NCI-H2029 (cell line): ENCODE results near the gene CLK2.
"Not testable (repeated sequence)": the region's sequence is repeated elsewhere in the genome, so short reads cannot be mapped to it uniquely, and the experiment has no call there.

Experiments
- DNase-seq: peaks from one replicate; lab custom pipeline; 2025; lab: John Stamatoyannopoulos, UW

The CLK2 gene

DNA sequence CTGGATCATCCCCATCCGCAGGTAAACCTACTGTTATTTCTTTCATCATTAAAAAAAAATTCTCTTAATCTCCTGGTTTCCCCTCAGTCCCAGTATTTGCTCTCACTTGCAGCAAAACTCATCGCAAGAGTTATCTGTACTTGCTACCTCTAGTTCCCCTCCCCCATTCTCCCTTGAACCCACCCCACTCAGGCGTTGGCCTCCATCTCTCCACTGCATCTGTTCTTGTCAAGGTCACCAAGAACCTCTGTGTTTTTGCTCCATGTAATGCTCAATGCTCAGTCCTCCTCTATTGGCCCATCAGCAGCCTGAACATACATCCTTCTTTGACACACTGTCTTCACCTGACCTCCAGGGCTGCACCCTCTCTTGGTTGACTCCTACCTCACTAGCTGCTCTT, 23.4 kb upstream of the CLK2 start:
- DNase-seq: no peak

DNA sequence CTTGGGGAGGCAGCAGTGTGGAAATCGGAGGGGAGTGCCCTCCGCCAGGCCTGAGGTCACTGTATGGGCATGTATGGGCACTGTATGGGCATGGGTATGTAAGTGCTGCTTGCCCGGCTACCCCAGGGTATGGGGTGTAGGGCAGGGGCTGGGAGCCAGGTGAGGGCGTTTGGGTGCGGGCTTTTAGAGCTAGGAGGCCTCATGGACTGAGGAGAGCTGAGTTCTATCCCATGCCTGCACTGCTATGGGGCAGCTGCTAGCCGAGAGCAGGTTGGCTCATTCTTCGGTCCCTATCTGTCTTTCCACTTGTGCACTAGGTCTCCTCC, 22.6 kb upstream of the CLK2 start:
- DNase-seq: no peak

DNA sequence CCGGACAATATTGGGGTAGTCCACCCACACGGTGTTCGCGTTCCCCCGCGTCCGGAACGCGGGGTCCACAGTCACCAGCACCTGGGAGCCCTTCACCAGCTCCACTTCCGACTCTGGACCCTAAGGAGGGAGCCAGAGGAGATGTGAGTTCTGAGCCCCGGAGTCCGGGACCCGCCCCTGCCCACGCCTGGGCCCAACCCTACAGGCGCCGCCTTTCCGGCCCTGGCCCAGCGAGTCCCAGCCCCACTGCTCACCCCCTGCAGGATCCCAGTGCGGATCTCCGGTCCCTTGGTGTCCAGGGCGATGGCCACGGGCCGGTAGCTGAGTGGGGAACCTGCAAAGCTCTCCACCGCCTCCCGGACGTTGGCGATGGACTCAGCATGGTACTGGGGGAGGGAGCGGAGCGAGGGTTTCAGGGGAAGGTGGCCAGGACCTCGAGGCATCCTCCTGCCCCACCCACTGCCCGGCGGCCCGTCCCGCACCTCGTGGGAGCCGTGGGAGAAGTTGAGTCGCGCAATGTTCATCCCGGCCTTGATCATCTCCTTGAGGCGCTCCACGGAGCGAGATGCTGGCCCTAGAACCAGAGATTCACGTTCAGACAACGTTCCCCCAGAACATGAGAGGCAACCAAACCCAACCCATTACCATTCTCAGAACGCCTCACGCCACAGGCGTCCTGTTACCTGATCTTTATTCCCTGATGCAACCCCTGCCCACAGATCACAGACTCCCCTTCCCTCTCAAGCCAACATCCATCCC, 22.1 kb upstream of the CLK2 start:
- DNase-seq: no peak

DNA sequence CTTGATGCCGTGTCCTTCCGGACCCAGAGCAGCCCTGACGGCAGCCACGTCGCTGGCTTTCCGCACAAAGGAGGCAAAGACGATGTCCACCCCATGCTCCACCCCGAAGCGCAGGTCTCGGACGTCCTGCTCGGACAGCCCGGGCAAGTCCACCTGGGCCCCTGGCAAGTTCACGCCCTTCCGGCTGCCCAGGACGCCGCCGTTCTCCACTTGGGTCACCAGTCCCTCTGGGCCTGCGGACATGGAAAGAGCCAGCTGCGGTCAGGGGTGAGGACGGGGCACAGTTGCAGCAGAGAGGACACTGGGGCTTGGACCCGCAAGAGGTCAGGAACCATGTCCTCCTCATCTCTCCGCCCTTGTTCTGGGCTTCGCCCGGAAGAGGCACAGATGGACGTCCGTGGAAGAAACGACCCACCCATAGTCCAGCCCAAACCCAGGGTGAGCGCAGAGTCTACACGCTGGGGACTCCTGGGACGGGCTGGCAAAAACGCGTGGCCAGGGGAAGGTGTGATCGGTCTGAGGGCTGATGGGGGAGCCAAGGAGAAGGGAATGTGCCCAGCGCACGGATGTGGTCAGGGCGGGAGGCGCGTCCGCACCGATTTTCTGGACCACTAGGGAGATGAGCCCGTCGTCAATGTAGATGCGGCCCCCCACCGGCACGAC, 21.3 kb upstream of the CLK2 start:
- no peak for DNase-seq

DNA sequence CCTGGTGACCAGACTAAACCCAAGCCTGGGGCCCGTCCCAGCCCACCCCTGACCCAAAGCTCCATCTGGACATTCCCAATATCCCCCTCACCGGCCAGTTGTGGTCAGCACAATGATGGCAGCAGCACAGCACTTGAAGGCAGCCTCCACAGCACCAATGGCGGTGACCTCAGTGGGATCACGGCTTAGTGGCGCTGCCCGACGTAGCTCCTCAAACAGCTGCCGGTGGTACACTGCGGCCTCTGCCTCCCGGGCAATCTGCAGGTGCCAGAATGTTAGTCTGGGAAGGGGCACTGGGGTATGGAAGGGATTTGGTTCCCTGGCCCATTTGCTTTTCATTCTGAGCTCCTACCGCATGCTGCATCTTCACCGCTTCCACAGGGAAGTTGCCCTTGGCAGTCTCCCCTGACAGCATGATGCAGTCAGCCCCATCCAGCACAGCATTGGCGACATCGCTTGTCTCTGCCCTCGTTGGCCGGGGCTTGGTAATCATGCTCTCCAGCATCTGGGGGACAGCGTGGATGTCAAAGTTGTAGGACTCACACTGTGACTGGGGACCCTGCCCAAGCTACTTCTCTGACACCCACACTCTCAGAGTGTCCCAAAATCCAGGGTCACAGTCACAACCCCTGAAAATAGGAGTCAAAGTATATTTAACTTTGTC, 19.9 kb upstream of the CLK2 start:
- no peak for DNase-seq

DNA sequence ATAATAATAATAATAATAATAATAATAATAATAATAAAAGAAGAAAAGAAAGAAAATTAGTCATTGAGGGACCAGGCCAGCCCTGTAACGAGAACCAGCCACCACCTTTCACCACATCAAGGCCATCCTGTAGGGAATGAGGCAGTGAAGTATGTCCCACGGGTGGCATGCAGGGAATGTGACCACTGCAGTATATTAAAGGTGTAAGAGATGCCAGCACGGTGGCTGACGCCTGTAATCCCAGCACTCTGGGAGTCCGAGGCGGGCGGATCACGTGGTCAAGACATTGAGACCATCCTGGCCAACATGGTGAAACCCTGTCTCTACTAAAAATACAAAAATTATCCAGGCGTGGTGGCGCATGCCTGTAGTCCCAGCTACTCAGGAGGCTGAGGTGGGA, 17.7 kb upstream of the CLK2 start:
- DNase-seq: not testable (repeated sequence)

DNA sequence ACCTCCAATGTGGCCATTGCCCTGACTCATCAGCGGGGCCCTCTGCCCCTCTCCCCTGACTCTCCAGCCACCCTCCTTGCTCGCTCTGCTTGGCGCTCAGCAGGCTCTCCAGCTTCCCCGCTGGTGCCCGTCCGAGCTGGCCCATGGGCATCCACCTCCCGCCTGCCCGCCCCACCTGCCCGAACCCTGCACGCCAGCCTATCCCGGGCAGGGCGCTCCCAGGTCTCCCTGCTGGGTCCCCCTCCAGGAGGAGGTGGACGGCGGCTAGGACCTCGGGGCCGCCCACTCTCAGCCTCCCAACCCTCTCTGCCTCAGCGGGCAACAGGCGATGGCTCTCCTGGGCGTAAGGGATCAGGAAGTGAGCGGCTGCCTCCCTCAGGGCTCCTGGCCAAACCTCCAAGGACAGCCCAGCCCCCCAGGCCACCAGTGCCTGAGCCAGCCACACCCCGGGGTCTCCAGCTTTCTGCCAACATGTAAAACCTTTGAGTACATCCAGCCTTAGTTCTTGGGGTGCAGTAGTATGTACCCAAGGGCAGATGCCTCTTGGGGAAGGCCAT, 14.8 kb upstream of the CLK2 start:
- DNase-seq: no peak

DNA sequence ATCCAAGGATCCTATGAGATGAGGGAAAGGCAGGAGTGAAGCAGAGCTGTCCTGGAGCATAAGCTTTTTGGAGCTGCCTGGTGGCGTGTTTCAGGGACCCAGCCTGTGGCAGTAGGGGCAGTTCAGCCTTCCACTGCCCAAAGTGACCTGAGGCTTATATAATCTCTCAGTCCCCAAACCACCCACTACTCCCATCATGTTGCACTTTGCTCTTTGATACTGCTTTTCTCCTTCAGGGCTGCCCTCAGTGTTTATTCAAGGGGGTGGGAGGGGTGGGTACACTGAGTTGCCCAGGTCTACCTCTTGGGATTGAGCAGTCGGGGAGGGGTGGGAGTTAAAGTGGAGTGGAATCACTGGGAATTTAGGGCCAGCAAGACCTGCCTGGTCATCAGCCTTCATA, 13.2 kb upstream of the CLK2 start:
- no peak for DNase-seq

DNA sequence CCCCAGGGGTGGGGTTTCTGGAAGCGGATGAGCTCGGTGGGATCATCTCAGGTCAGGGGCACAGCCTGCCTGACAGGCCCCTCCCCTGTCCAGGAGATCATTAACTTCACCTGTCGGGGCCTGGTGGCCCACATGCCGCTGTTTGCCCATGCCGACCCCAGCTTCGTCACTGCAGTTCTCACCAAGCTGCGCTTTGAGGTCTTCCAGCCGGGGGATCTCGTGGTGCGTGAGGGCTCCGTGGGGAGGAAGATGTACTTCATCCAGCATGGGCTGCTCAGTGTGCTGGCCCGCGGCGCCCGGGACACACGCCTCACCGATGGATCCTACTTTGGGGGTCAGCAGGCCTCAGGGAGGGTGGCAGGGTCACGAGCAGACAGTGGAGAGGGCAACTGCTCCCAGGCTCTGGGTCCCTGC, 12.3 kb upstream of the CLK2 start:
- DNase-seq: no peak

DNA sequence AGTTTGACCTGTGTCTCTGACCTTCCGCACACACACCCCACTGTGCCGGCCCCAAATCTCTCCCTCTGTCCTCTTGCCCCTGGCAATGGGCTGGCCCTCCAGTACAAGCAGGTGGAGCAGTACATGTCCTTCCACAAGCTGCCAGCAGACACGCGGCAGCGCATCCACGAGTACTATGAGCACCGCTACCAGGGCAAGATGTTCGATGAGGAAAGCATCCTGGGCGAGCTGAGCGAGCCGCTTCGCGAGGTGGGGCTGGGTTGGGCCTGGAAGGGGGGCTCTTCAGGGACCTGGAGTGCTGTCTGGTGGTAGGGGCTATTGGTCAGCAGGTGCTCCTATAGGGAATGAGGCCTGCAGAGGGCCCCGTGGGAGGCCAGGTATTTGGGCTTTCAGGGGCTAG, 11.8 kb upstream of the CLK2 start:
- no peak for DNase-seq

DNA sequence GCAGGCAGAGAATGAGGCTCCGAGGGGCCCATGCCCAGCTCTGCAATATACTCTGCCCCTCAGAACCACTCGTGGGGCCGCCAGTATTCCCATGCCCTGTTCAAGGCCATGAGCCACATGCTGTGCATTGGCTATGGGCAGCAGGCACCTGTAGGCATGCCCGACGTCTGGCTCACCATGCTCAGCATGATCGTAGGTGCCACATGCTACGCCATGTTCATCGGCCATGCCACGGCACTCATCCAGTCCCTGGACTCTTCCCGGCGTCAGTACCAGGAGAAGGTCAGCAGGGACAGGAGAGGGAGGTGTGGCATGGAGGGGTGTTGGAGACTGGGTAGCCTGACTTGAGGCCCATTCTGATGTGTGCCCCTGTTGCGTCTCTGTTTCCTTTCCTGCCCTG, 11.2 kb upstream of the CLK2 start:
- no peak for DNase-seq

DNA sequence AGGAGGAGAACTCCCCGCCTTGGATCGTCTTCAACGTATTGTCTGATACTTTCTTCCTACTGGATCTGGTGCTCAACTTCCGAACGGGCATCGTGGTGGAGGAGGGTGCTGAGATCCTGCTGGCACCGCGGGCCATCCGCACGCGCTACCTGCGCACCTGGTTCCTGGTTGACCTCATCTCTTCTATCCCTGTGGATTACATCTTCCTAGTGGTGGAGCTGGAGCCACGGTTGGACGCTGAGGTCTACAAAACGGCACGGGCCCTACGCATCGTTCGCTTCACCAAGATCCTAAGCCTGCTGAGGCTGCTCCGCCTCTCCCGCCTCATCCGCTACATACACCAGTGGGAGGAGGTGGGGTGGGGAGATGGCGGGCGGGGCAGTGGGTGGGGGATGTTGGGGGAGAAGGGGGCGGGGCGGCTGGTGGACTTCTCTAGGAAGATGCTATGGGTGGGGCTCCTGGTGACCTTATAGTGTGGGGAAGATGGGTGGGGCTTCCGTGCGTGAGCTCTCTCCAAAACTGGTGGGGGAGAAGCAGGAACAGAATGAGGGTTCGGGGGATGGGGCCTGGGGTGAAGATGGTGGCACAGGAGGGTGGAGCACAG, 9.3 kb upstream of the CLK2 start:
- no peak for DNase-seq

DNA sequence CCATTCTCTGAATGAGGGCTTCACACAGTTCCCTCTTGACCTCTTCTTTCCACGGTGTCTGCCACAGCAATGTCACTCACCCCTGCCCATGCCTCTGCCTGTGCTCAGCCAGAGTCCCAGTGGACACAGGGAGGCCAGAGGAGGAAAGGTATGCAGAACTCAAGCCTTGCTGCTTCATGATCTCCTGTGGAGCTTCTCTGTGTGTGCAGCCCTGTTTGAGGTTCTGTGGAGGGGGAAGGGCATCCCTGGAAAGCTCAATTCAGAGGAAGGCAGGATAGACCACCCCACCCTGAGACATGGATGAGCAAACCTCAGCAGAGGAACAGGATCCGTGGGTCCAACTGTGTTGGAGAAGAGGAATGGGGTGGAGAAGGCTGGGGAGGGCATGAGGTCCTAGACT, 6.0 kb upstream of the CLK2 start:
- no peak for DNase-seq

DNA sequence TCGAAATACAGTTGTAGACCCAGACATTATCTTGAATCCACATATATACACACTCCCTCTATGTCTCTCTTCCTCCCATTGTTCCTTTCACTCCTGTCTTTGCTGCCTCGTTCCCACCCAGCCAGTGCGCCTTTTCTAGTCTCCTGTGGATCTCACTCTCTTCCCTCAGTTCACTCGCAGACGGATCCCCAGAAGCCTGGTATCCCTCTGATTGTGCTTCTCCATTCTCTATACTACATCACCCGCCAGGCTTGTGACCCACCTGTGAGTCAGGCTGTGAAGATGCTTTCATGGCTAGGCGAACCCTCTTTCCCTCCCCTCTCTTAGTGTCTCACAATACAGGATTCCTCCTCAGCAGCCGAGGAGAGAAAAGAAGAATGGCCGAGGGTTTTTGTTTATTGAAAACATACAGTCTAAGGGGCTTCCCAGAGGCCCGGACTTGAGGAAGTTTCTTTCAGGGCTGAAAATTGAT, 5.4 kb upstream of the CLK2 start:
- DNase-seq: no peak

DNA sequence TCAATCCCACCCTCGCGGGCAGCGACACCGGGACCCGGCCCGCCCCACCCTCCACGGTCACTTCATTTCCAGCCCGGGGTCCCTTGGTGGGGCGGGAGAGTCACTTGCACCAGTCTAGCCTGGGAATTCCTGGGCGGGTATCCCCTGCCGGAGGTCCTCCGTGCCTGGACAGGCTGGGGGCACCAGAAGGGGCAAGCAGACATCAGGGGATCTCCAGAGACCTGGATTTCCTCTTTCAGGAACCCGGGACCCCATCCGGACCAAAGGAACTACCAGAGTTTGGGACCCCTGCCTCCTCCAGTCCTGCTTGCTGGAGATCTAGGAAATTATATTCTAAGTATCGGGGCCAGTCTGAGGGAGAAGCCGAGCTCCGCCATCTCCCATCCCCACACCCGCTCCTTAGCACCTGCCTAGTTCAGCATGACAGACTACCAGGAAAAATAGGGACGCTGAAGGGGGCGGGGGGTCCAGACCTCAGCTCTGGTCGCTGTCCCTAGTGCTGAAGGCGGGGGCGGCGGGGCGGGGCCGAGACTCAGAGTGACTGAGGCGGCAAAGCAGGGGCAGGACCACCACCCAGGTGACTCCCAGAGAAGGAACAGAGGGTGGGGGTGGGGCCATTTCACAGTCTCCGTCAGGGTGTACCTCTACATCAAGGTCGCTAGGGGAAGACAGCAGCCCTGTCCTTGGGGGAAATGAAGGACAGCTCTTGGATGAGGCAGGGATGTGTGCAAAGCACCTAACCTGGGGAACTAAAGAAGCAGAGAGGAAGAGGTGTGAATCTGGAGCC, 4.8 kb upstream of the CLK2 start:
- peak; percentile 59 for DNase-seq

DNA sequence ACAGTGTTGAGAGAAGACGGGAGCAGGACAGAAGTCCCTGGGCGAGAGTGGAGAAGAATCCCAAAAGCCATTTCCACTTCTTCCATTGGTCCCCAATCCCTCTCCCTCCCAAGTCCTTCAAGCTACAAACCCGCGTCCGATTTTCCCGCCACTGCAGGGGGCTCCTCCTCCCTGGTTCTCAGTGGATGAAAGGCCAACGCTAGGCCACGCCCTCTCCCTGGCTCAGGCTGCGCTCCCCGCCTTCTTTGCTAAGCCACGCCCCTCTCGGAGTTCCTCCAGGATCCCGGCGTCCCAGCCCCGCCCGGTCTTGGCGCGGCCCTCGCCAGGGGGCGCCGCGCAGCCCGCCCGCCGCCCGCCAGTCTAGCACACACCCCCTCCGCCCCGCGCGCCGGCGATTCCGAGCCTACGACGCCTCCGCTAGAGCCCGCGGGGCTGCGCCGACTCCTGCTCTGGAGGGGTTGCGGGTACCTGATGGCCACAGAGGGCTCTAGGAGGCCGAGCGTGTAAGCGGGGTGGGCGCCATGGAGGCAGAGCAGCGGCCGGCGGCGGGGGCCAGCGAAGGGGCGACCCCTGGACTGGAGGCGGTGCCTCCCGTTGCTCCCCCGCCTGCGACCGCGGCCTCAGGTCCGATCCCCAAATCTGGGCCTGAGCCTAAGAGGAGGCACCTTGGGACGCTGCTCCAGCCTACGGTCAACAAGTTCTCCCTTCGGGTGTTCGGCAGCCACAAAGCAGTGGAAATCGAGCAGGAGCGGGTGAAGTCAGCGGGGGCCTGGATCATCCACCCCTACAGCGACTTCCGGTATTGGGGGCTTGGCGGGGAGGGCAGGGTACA, 4.0 kb upstream of the CLK2 start, which contains the start of gene HCN3:
HCN3 (plus strand) TSS at position 394 of the 832 bp plus-strand sequence; CDS start at position 522, 128 bp downstream.
- DNase-seq: peak; percentile 96

DNA sequence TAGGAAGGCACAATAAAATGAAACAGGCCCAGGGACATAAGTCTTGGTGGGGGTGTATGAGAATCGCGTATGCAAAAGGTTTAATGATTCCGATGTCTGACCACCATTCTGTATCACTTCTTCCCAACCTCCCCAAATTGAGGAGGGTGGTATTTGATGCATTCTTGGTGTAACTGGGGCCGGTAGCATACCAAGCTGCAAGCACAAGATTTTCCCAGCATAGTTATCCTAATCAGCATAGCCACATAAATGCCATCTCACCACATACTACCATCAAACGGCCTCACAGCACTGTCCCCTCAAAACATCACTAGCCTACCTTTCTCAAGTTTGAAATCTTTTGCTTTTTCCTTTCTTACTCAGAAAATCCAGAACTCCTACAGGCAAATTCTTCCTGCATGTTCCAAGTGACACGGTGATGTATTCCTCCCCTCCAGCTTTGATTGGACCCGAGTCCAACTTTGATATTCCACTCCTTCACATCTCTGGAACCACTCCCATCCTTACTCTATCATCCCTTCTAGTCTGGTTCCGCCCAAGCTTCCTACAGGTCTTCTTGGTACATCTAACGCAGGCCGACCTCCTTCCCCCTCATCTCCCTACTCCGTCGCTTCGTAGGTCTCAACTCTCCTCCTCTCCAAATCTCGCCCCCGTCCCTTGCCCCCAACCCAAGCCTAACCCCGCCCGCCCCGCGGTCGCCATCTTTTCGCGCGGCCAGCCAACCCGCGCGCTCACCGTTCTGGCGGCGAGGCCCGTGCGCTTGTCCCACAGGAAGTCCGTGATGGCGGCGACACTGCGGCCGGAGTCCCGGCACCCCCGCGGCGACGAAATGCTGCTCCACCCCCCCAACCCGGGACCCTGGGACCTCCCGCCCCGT, 600 bp downstream of the CLK2 start:
- peak; percentile 65 for DNase-seq

DNA sequence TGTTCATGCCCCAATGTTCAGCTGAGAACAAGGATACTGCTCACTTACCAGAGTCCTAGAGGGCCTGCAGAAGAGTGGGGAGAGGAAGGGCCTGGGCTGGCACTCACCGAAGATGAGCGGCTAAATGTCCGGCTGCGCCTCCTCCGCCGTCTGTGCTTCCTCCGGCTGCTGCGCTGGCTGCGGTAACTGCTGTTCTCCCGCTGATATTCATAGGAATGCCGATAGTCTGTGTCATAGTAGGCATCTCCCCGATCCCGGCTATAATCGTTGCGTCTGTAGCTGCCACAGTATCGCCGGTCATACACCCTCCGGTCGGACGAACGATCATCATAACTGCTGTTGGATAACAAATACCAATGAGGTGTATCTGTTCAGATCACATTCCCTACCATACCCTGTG, 3.9 kb downstream of the CLK2 start:
- DNase-seq: no peak

DNA sequence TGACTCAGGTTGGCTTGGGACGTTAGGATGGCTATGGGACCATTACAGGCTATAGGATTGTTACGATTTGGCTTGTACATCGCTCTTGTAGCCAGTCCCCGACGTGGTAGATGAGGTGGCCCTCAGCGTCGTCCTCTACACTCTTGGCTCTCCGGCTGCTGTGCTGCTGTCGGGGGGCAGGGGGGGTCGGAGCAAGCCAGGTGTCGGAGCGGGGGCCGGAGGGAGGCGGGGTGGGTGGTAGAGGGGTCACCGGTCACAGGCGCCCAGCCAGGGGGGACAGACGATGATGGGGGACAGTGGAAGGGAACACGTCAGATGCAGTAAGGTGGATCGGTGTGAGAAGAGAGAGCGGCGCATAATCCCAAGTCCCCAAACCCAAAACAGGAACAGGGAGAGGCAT, 4.7 kb downstream of the CLK2 start:
- DNase-seq: no peak

DNA sequence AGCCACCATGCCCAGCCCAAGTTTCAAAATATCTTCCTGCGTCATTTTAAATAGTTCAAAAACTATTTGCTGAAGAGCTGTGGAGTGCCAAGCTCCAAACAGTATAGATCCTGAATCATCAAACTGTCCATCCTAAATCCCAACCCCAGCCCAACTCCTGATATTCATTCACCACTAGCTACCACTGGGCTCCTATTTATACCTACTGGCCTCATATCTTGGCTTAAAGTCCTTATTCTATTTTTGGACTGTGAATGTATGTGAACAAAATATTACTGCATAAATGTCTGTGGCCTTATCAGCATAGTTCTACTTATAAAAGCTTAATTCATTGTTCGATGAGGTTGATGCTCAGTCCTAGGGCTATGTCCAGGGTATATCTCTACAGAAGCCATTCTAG, 5.9 kb downstream of the CLK2 start:
- no peak for DNase-seq
